HuH-7.5 (cell line): ENCODE results near the gene CSMD2.

ENCODE experiments used
- DNase-seq: peaks from one replicate; pipeline ENCODE4 v3.0.0; 2011; ENCODE audit warnings: low spot score

The CSMD2 gene

GRCh38 chr1:33635336-33636012, 529.6 kb downstream of the CSMD2 start:
- no peak for DNase-seq

GRCh38 chr1:33634806-33635205, 530.2 kb downstream of the CSMD2 start:
- DNase-seq, result no peak

GRCh38 chr1:33634143-33634542, 530.9 kb downstream of the CSMD2 start:
- DNase-seq, result no peak

GRCh38 chr1:33633019-33633801, 531.8 kb downstream of the CSMD2 start:
- peak; percentile 63 for DNase-seq

GRCh38 chr1:33630686-33631085, 534.3 kb downstream of the CSMD2 start:
- DNase-seq, result no peak

- DNase-seq, result no peak
Measured at GRCh38 chr1:33626801-33627200, 538.2 kb downstream of the CSMD2 start.

- no peak for DNase-seq
Measured at GRCh38 chr1:33624991-33625870, 539.8 kb downstream of the CSMD2 start.

- no peak for DNase-seq
Measured at GRCh38 chr1:33624261-33624990, 540.6 kb downstream of the CSMD2 start.

- no peak for DNase-seq
Measured at GRCh38 chr1:33623811-33624210, 541.2 kb downstream of the CSMD2 start.

GRCh38 chr1:33622757-33623156, 542.3 kb downstream of the CSMD2 start:
- no peak for DNase-seq

- DNase-seq, result no peak
Measured at GRCh38 chr1:33618636-33619035, 546.4 kb downstream of the CSMD2 start.

- DNase-seq, result no peak
Measured at GRCh38 chr1:33617451-33617850, 547.6 kb downstream of the CSMD2 start.

GRCh38 chr1:33616780-33617179, 548.2 kb downstream of the CSMD2 start:
- DNase-seq, result no peak

GRCh38 chr1:33615546-33615945, 549.5 kb downstream of the CSMD2 start:
- DNase-seq, result no peak

- no peak for DNase-seq
Measured at GRCh38 chr1:33610864-33611455, 554.1 kb downstream of the CSMD2 start.

GRCh38 chr1:33610391-33610790, 554.6 kb downstream of the CSMD2 start:
- no peak for DNase-seq

- DNase-seq, result no peak
Measured at GRCh38 chr1:33609739-33610138, 555.3 kb downstream of the CSMD2 start.

- no peak for DNase-seq
Measured at GRCh38 chr1:33608825-33609400, 556.1 kb downstream of the CSMD2 start.

GRCh38 chr1:33607444-33608005, 557.5 kb downstream of the CSMD2 start:
- DNase-seq, result no peak

- no peak for DNase-seq
Measured at GRCh38 chr1:33606272-33606671, 558.8 kb downstream of the CSMD2 start.

GRCh38 chr1:33602271-33602670, 562.8 kb downstream of the CSMD2 start:
- no peak for DNase-seq
